SU-DHL-6 (cell line): Measurements from ENCODE around the gene CCDC18.

ENCODE experiments used
- CTCF ChIP-seq: fragments of 200-600 bp; sonication (generic); IDR thresholded peaks from one replicate; pipeline ENCODE4 v1.5.1; 2017; ENCODE audit warnings: antibody characterized with exemption, mild to moderate bottlenecking, low read length, moderate library complexity; ENCODE audit not compliant: insufficient read depth, poor library complexity, severe bottlenecking
- EZH2phosphoT487 ChIP-seq: fragments of 200-600 bp; sonication (generic), shearing (Covaris generic); conservative IDR thresholded peaks from 2 replicates; pipeline ENCODE4 v1.6.1; 2018; ENCODE audit warnings: mild to moderate bottlenecking, antibody characterized with exemption, low read length, moderate library complexity, mixed read lengths

- TF ChIP-seq CTCF = no peak
- no peak for TF ChIP-seq EZH2phosphoT487
These were observed 74.9 kb downstream of the CCDC18 start for GRCh38 chr1:93255222-93256079.
